HG03457 (cell line): ENCODE results near the gene TADA2A.
A peak's percentile ranks its signal among the peaks of the same experiment; 100 is the strongest.

Experiments
- ATAC-seq: cut with Tn5 transposase; IDR thresholded peaks from one replicate; pipeline ENCODE4 v1.9.1; 2021; ENCODE audit warnings: moderate number of reproducible peaks; ENCODE audit not compliant: unreplicated experiment

The TADA2A gene

GRCh38 chr17:37458805-37459204 is 52.1 kb downstream of the TADA2A start:
- no peak for ATAC-seq

GRCh38 chr17:37461668-37462067 is 55.0 kb downstream of the TADA2A start:
- ATAC-seq = no peak

DNA sequence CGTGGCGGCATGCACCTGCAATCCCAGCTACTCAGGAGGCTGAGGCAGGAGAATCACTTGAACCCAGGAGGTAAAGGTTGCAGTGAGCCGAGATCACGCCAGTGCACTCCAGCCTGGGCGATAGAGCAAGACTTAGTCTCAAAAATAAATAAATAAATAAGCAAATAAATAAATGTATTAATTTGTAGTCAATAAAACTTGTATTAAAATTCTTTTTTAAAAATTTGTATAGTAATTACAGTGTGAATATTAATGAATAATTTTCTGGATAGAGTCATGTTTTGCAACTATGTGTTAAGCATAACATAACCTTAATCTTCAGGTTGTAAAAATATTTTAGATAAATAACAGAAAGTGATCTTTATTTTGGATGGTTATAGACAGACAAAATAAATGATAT is 55.8 kb downstream of the TADA2A start:
- no peak for ATAC-seq

GRCh38 chr17:37463039-37463438 is 56.4 kb downstream of the TADA2A start:
- no peak for ATAC-seq

- ATAC-seq = no peak
These were observed 58.5 kb downstream of the TADA2A start for GRCh38 chr17:37465069-37465616.

DNA sequence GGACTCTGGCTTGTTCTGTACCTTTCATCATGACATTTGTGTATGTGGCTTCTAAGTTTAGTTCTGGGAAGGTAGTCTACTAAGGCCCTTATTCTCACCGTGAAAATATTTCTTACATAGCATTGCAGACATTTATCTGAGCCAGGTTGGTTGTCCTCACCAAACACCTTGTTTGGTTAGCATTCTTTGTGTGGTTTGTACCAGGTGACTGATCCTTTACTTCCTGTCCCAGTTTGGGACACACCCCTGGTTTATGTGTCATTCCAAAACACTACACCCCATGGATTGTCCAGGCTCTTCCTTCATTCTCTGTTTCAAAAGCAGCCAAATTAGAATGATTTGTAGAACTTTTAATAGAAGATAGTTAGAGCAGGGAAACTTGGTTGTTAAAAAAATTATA is 59.8 kb downstream of the TADA2A start:
- ATAC-seq = no peak

- no peak for ATAC-seq
These were observed 63.5 kb downstream of the TADA2A start for GRCh38 chr17:37470181-37470580.

DNA sequence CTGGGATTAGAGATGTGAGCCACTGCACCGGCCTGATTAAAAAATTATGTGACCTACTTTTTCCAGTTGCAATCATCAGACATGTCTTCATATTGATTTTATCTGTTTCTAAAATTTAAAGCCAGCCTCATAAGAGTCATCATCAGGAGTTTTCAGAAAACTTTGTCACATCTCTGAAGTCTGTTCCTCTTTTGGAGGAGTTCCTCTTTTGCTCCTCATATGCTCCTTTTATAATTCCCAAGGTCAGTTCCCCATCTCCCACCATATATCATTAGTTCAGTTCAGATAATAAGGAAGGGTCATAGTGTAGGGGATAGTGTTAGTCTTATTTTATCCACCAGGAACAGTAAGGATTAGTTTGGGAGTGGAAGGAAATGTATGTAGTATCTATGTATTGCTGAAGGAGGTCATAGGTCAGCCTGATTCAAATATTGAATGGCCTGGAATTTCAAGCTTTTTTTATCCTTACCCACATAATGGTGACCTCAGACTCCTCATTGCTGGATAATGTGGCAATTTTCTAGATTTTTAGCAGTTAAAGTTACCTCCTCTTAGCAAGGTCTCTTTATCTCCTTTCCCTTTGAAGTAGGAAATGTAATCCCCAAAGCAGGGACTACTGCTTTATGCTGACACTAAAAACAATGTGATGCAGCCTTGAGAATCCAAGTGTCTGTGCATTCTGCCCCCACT is 69.2 kb downstream of the TADA2A start:
- ATAC-seq = no peak

DNA sequence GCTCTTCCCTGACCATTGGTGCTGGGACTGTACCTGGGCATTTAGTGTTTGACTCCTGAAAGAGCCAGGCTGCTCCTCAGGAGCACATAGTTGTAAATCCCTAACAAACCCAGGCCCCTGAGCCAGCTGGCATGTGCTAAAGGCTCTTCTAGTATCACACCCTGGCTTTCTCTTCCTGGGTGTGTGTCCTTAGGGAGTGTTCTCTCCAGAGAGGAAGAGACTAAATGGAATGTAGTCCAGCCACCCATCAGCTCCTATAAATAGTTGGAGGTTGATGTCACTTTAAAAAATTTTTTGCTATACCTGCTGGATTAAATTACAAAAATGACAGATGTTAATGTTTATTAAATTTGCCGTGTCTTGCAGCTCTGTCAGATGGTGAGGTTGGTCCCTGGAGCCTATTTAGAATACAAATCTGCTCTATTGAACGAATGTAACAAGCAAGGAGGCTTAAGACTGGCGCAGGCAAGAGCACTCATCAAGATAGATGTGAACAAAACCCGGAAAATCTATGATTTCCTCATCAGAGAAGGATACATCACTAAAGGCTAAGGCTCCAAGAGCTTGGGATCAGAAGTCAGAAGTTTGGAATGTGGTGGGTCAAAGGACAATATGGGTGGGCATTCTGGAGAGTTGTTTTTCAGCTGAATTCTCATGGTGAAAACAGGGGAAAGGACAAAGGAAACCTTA is 69.9 kb downstream of the TADA2A start:
- ATAC-seq = no peak

GRCh38 chr17:37478187-37478586 is 71.5 kb downstream of the TADA2A start:
- ATAC-seq = no peak

DNA sequence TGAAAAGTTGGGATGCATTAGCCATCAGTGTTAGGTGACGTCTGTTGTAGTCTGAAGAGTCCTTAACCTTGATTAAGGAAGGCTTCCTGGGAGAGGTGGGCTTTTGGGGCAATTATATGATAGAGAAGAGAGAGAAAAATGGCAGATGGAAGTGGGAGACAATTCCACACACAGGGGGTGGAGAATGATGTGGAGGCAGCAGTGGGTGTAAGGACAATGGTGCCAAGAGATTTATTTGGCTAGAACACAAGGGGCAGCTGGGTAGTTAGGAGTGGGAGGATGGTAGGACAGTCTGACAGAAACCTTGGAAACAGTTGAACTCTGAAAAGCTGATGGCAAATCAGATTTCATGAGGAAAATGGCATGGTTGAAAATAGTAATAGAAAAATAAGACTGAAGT is 72.3 kb downstream of the TADA2A start:
- no peak for ATAC-seq

- no peak for ATAC-seq
These were observed 73.7 kb downstream of the TADA2A start for GRCh38 chr17:37480427-37480826.

GRCh38 chr17:37481001-37481665 is 74.4 kb downstream of the TADA2A start:
- no peak for ATAC-seq

- ATAC-seq = no peak
These were observed 76.8 kb downstream of the TADA2A start for GRCh38 chr17:37483311-37484039.

DNA sequence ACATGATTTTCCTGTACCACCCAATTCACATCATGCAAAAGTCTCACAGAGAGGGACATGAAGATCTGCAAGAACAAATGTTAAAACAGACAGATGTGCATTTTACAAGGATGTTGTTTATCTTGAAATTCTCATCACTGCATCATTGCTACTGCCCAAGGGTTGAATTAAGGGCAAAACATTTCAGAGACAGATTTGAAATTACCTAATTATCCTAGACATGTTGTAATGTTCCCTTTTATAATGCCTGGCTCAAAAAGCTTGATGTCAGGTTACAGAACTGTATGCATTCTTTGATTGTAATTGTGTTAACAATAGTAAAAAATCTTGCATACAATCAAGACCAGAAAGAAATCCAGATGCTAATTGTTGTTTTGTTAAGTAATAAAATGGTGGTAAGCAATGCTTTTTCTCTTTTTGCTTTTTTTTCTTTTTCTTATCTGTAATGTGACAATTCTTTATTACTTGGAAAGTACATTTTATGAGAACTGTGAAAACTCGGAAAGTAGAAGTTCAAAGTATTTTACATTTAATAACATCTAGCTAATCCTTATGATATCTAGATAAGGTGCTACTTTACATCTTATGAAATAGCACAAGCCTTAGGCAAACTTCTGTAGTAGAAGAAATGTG is 79.4 kb downstream of the TADA2A start:
- no peak for ATAC-seq

GRCh38 chr17:37488009-37488604 is 81.4 kb downstream of the TADA2A start:
- ATAC-seq = no peak

DNA sequence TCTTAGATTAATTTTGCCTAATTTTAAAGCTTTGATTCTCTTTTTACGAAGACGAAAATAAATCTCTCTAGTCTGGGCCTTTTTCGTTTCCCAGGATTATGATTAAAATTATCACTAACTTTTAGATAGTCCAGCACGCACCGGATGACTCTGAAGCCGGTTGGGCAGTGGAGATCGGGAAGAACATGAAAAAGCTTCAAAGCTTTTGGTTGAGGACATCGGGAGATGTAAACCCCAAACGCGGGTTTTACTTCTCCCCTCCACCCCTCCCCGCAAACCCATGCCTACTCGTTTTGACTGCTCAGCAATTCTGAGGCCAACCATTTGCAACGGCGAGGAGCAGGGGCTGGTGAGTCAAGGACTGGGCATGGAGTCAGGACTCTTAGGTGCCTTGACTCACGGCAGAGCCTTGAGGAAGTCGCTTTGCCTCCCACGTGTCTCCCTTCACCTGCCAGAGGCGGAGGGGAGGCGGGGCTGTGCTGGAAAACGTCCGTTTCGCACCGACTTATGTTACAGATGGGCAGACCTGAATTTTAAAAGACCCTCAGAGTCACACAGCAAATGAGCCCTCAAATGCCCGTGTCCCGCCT is 82.0 kb downstream of the TADA2A start:
- ATAC-seq = no peak

DNA sequence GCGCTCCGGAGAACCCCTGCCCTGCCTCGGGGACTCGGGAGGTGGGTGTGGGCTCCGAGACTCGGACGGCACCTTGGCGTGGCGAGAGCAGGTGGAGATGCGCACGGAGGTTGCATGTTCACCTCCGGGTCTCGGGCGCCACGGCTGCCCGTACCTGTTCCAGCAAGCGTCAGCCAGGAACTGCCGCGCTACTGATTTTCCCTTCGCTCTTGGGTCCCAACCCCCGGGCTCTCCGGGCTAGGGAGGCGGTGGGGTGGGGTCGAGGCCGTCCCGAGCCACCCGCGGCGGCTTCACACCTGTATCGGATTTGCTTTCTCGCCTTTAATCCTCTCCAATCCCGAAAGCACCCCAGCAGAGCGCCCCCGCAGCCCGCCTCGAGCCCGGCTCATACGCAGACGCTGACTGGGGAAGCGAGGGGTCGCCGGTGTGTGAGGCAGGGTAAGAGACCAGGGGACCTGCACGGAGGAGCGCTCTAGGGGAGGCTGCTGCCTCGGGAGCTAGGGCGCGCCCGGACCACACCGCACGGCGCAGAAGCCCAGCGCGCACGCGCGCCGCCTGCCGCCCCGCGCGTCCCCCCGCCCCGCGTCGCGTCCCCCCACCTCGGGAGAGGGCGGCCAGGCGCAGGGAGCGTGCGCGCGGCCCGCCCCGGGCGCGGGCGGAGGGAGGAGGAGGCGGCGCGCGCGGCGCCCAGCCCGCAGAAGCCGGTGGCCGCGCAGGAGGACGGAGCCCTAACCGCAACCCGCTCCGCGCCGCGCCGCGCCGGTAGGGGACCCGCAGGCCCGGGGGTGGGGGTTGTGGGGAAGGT is 82.7 kb downstream of the TADA2A start, which contains the start of gene DUSP14:
Gene DUSP14, plus strand, starts transcription at position 695 of the 805 bp plus-strand sequence. CDS start 22,382 bp downstream, outside the sequence.
- peak; percentile 47 for ATAC-seq

DNA sequence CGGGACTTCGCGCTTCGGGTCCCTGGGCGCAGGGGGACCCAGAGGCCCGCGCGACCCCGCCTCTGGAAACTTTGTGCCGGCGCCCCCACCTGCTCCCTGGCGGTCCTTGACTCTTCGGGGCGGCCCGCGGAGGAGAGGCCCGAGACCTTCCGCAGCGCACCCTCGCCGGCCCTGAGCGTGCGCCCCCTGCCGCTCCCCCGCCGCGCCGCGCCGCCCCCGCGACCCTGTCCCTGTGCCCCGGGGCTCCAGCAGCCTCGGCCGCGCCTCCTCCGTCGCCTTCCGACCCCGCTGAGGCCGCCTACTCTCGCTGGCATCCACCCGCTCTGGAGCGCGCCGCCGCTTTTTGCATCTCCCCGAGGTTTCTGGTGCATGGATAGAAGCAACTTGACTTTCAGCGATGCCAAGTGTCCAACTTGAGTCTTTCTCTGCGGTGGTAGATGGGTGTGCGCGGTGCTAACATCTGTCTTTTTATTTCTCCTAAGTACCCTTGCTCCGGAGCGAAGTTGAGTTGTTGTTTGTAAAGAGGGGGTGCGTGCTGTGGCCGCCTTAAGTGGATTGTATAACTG is 83.4 kb downstream of the TADA2A start:
- peak; percentile 33 for ATAC-seq
